GM12872 (cell line): Measurements from ENCODE around the gene SETBP1.

ENCODE experiments used
- TF ChIP-seq, protein P1 (sequence below): IDR thresholded peaks from 3 replicates; pipeline ENCODE4 v1.5.1; 2011; ENCODE audit warnings: low read depth, mild to moderate bottlenecking, low read length, moderate library complexity; ENCODE audit not compliant: insufficient read depth

The SETBP1 gene

GRCh38 chr18:44742126-44742525 lies 61.4 kb downstream of the SETBP1 start:
- TF ChIP-seq, protein P1, sequence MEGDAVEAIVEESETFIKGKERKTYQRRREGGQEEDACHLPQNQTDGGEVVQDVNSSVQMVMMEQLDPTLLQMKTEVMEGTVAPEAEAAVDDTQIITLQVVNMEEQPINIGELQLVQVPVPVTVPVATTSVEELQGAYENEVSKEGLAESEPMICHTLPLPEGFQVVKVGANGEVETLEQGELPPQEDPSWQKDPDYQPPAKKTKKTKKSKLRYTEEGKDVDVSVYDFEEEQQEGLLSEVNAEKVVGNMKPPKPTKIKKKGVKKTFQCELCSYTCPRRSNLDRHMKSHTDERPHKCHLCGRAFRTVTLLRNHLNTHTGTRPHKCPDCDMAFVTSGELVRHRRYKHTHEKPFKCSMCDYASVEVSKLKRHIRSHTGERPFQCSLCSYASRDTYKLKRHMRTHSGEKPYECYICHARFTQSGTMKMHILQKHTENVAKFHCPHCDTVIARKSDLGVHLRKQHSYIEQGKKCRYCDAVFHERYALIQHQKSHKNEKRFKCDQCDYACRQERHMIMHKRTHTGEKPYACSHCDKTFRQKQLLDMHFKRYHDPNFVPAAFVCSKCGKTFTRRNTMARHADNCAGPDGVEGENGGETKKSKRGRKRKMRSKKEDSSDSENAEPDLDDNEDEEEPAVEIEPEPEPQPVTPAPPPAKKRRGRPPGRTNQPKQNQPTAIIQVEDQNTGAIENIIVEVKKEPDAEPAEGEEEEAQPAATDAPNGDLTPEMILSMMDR: no peak

DNA sequence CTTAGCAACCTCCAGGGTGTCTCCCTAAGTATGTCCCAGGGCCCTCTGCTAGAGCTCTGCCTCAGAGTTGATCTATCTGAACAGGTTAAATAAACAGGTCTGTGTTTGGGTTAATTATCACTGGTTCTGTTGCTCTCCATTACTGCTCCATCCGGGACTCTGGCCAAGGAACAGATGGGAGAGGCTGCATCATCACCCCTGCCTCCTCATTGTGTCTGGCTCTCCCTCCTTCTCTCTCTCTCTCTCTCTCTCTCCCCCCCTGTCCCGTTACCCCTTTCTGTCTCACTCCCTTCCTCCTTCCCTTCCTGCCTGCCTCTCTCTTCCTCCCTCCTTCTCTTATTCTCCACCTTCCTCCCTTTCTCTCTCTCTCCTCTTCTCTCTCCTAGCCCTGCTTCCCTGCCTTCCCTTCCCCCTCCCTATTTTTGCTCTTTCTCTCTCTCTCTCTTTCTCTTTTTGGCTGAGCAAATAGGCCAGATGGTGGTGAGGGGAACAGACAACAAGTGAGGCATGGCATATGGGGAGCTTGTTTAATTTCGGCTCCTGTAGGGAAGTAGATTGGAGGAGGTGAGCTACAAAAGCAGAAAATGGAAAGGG lies 62.1 kb downstream of the SETBP1 start:
- TF ChIP-seq, protein P1: no peak

DNA sequence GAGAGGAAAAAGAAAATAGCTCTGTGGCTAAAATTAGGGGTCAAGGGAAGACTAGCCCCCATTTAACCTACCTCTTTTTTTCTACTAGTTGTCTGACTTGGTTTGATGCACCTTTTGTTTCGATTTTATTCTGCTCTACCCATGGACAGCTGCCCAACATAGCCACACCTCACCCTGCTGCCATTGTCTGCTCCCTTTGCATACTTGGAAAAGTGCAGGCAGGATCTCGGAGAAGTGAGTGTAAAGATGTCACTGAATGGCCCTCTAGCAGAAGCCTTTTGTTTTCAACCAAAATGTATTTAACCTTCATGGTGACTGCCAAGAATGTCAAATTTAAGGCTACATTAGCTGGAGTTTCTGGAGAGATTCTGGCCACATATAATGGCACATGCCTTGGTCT lies 62.9 kb downstream of the SETBP1 start:
- TF ChIP-seq, protein P1: no peak

DNA sequence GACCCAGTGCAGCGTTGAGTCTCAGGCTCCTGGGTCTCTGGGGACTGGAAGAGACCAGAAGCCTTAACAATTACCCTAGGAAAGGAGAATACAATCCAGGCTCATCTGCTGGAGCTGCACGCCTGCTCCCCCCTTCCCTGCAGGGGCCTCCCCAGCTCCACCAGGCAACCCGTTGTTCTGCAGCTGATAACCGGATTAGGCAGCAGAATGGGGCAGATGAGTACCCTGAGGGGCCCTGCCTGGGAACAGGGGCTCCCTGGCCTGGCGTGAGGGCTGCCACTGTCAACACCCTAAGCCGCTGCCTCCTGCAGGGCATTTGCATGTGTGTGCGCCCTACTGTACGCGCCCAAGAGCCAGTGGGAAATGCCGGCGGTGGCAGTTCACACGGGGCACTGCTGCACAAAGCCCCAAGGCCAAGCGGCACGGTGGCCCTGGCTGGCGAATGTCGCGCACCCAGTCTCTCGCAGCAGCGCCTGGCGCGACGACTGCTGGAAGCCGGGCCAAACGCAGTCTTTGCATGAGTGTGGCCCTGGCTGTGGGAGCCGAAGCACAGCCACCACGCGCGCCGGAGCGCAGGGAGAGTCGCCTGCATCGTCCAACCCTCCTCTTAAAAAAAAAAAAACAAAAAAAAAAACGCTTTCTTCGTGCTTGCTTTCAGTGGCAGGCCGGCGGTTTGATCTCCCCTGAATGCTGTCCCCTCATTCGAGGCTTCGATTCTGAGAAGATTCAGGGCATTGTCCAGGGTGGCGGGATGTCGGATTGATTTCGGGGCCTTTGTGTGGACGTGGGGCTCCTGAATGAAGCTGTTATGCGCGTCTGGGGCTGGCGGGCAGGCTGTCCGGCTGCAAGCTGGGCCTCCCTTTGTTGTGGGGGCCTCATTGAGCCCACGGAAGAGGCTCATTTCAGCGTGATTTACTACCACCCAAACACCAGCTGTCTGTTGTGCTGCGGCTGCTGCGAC lies 63.8 kb downstream of the SETBP1 start:
- TF ChIP-seq, protein P1: no peak

- TF ChIP-seq, protein P1: no peak
These were observed 66.5 kb downstream of the SETBP1 start for GRCh38 chr18:44747157-44747556.

- TF ChIP-seq, protein P1: no peak
These were observed 67.9 kb downstream of the SETBP1 start for GRCh38 chr18:44748582-44748981.

GRCh38 chr18:44750774-44751173 lies 70.1 kb downstream of the SETBP1 start:
- TF ChIP-seq, protein P1: no peak
